ENCODE results near the gene RNF144A. TPM values are rescaled to one million over a fixed set of nuclear protein-coding genes. Genes with fewer than 3 reads are reported as not detected.

Gene RNF144A
- total and polyA plus RNA-seq, 12 donors, result 13.0 to 103 (median 42.3) TPM

- TF ChIP-seq, protein P1, sequence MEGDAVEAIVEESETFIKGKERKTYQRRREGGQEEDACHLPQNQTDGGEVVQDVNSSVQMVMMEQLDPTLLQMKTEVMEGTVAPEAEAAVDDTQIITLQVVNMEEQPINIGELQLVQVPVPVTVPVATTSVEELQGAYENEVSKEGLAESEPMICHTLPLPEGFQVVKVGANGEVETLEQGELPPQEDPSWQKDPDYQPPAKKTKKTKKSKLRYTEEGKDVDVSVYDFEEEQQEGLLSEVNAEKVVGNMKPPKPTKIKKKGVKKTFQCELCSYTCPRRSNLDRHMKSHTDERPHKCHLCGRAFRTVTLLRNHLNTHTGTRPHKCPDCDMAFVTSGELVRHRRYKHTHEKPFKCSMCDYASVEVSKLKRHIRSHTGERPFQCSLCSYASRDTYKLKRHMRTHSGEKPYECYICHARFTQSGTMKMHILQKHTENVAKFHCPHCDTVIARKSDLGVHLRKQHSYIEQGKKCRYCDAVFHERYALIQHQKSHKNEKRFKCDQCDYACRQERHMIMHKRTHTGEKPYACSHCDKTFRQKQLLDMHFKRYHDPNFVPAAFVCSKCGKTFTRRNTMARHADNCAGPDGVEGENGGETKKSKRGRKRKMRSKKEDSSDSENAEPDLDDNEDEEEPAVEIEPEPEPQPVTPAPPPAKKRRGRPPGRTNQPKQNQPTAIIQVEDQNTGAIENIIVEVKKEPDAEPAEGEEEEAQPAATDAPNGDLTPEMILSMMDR (IDR thresholded peaks at IDR 0.05), result no peak
- no peak for TF ChIP-seq POLR2A (IDR thresholded peaks at IDR 0.05)
- 54 to 85% (median 68%) methylated on average over 2 of the region's 2 CpGs for WGBS, 4 donors
- intact Hi-C loops (cut with DNase I), result no loop called here
- no peak overlapping the region for H3K27ac ChIP-seq
- no peaks in the 10 kb centered on the region for H3K27me3 ChIP-seq
- H3K36me3 ChIP-seq (replicated peaks in 1 of 2), result no peaks in the 10 kb centered on the region
- no peak overlapping the region for H3K4me3 ChIP-seq
- peaks cover 0 to 24% of the 10 kb centered on the region in 2 donors for H3K4me1 ChIP-seq (replicated peaks in 1 of 2)
- no peak for DNase-seq
- H3K9me3 ChIP-seq (replicated peaks in 1 of 3), result no peaks in the 10 kb centered on the region
Measured at GRCh38 chr2:6880200-6880733, 36.9 kb upstream of the RNF144A start.

DNA sequence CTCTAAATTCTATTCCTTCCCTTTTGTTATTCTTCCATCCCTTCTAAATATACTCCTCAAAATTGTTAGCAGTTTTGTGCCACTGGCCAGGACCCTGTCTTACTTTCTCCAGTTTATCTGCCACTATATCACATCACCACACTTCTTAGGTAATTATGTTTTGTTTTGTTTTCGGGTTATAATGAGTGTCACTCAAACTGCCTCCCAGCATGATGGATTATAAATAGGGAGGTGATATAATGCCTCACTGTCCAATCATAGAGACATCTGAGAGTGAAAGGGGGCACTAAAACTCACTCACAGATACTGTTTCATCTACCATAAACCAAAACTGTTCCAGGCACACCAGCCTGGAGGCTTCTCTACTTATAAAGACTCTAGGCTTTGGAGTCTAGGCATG is 36.2 kb upstream of the RNF144A start:
- Histone ChIP-seq H3K4me3 (no peak overlapping the region), H3K27ac (no peak overlapping the region), H3K36me3 (replicated peaks in 1 of 2) (no peaks in the 10 kb centered on the region), H3K27me3 (no peaks in the 10 kb centered on the region), H3K9me3 (replicated peaks in 1 of 3) (no peaks in the 10 kb centered on the region), H3K4me1 (replicated peaks in 1 of 2) (peaks cover 0 to 24% of the 10 kb centered on the region in 2 donors)
- no peak for DNase-seq
- intact Hi-C loops (cut with DNase I), result no loop called here
- 78 to 93% (median 82%) methylated on average over 1 of the region's 1 CpG for WGBS, 4 donors
- no peak for TF ChIP-seq POLR2A (IDR thresholded peaks at IDR 0.05)
- TF ChIP-seq, protein P1 (IDR thresholded peaks at IDR 0.05), result no peak

GRCh38 chr2:6881516-6881915 is 35.7 kb upstream of the RNF144A start:
- Histone ChIP-seq H3K27ac (no peak overlapping the region), H3K4me3 (no peak overlapping the region), H3K4me1 (replicated peaks in 1 of 2) (peaks cover 0 to 24% of the 10 kb centered on the region in 2 donors), H3K9me3 (replicated peaks in 1 of 3) (no peaks in the 10 kb centered on the region), H3K36me3 (replicated peaks in 1 of 2) (no peaks in the 10 kb centered on the region), H3K27me3 (no peaks in the 10 kb centered on the region)
- TF ChIP-seq, protein P1 (IDR thresholded peaks at IDR 0.05), result no peak
- no peak for TF ChIP-seq POLR2A (IDR thresholded peaks at IDR 0.05)
- intact Hi-C loops (cut with DNase I), result no loop called here
- 90 to 96% (median 92%) methylated on average over 5 of the region's 5 CpGs for WGBS, 4 donors
- no peak for DNase-seq

GRCh38 chr2:6883448-6884122 is 33.6 kb upstream of the RNF144A start:
- peaks cover 0 to 6% of the 10 kb centered on the region in 2 donors for H3K4me1 ChIP-seq (replicated peaks in 1 of 2)
- TF ChIP-seq POLR2A (IDR thresholded peaks at IDR 0.05), result no peak
- TF ChIP-seq, protein P1 (IDR thresholded peaks at IDR 0.05), result no peak
- no peak overlapping the region for H3K27ac ChIP-seq
- DNase-seq, result no peak
- H3K9me3 ChIP-seq (replicated peaks in 1 of 3), result no peaks in the 10 kb centered on the region
- no peaks in the 10 kb centered on the region for H3K27me3 ChIP-seq
- no peak overlapping the region for H3K4me3 ChIP-seq
- intact Hi-C loops (cut with DNase I), result no loop called here
- H3K36me3 ChIP-seq (replicated peaks in 1 of 2), result no peaks in the 10 kb centered on the region
- 75 to 83% (median 79%) methylated on average over 7 of the region's 7 CpGs for WGBS, 4 donors
